Vagina (tissue), 2 donors: ENCODE results near the gene PC.

Experiments
- CTCF ChIP-seq, 3 experiments: fragments of 450-650 bp in 2 of 3; fragments of 200-600 bp in 1 of 3; sonication (generic) in 1 of 3; IDR thresholded peaks; one replicate each; pipeline ENCODE4 v1.5.1; 2017 to 2019; ENCODE audit warnings: antibody characterized with exemption in 3 of 3, mild to moderate bottlenecking in 2 of 3, moderate library complexity in 2 of 3
- POLR2A ChIP-seq, 2 donors: fragments of 450-650 bp; IDR thresholded peaks; one replicate each; pipeline ENCODE4 v1.6.1; 2017; ENCODE audit warnings: antibody characterized with exemption in 2 of 2, mild to moderate bottlenecking in 2 of 2, moderate library complexity in 2 of 2
- POLR2AphosphoS5 ChIP-seq, 2 donors: sonication (generic); formaldehyde crosslinking; IDR thresholded peaks; one replicate each; pipeline ENCODE4 v1.9.0; 2017; ENCODE audit warnings: antibody characterized with exemption in 2 of 2, mild to moderate bottlenecking in 2 of 2, low read depth in 1 of 2; ENCODE audit not compliant: insufficient read depth in 1 of 2

- no peak for TF ChIP-seq CTCF (IDR thresholded peaks at IDR 0.05)
- no peak for TF ChIP-seq POLR2A (IDR thresholded peaks at IDR 0.05)
- no peak for TF ChIP-seq POLR2AphosphoS5 (IDR thresholded peaks at IDR 0.05; ENCODE audit: insufficient read depth in 1 of 2, low read depth in 1 of 2)
Measured at GRCh38 chr11:66864172-66864901, 93.8 kb downstream of the PC start.
